NCI-H2196 (cell line): ENCODE results near the gene WLS.

Experiments used
- DNase-seq: peaks from one replicate; lab custom pipeline; 2025; ENCODE audit not compliant: unreplicated experiment; lab: John Stamatoyannopoulos, UW

WLS gene

DNA sequence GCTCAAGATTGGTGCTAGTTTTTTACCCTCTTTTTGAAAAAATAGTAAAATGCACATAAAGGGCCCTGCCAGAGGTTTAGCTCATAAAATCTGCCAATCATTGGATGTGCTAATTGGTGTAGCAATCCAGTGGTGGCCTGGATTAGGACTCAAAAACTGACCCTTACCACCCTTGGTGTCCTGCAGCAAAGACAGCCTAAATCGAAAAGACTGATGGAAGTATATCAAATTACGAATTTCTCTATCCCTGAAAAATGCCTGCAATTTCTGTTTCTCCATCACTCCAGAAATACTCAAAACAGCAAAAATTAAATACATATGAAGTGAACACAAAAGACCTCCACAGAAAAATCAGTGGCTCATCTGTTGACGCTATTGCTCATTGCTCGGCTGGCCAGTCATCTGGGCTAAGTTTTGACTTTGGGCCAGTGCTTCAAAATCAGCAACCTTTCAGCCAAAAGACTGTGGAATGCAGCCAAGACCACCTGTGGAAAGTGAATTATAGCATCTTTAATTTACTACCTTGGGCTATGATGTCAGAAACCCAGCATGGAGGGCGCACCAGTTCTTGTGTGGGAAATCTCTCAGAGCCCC, 30.0 kb downstream of the WLS start:
- DNase-seq: no peak

DNA sequence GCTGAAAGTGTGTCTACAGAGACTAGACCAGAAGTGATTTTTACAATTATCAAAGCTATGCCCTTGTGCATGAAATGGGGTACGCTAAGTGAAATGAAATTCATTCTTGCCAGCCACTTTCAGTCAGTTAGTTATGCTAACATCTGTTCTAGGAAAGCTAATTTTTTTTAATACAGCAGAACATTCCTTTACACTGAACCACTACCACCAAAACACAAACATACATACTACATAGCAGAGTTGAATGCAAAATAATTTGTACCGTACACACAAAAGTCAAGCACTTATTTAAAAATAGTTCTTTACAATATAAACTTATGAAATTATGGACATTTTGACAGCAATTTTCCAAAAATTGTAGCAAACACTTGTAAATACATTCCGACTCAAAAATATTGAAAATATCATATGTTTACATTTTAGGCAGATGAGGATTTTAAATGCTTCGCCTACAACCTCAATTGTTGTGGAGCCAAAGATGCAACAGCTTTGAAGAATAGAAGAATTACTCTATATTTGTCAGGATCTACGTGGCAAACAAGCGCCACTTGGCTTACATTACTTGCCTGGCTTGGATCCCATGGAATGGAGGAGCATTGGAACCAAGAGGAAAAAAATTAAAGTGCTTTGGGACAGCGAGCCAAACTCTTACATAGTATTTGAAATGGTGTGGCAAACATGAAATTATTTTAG, 30.6 kb downstream of the WLS start:
- DNase-seq: no peak

DNA sequence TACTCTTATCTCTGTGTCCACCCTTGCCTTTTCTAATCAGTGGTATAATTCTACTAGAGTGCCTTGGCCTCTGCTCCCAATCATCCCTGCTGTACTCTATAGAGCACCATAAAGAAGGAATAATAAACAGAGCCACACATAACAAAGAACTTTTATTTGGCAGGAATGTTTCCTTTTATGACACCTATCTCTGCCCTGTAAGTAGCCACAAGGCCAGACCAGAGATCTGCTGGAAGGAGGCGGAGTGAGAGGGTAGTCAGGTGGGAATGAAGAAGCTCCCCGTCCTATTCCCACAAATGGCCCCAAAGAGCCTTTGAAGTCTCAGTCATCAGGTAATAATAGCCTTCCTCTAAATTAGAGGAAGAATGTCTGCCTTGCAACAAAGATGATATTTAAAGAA, 32.7 kb downstream of the WLS start:
- no peak for DNase-seq

DNA sequence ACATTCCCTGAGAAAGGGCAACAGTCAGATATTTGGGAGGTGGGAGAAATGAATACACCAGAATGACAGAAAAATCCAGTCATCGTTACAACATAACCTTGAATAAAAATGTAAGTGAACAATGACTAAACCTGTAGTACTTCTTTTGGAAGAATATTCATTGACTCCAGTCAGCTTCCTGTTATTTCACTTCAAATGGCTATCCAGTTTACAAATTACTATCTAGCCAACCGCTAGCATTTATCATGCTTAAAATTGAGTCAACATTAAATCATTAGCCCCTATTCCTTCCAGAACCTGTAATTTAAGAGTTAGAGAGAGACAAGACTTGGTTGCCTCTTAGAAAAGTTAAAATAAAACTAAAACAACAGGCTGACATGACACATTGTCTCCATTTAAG, 33.6 kb downstream of the WLS start:
- no peak for DNase-seq

DNA sequence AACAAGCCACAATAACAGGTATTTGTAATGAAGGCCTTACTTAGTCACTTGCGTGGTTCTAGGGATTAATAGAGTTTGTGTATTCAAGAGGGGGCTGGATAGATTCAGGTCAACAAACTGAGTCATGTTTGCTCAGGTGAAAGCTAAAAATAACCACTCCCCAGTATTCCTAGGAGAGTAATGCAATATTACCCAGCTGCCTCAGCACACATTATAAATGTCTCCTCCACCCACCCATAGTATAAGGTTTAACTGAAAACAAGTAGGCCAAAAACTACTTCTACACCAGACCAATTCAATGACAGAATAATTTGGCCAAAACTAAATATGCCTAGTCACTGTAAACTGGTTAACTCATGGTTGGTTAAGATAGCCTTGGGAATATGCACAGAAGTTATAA, 34.4 kb downstream of the WLS start:
- peak; percentile 12 for DNase-seq

DNA sequence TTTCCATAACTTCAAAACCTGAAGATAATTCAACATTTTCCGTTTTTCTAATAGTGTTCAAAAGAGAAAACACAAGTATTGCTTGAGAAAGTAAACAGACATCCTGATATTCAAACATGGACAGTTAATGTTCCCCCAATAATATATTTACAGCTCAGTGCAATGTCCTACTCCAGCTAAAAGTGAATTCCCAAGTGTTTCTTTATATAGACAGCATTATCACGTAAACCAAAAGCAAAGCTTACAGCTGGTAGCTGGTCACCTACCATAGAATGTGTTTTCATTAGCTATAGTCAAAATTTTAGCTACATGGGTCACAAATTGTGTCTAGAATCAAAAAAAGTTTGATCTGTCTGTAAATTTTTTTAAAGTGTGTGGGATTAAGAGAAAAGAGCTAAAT, 34.9 kb downstream of the WLS start:
- no peak for DNase-seq

DNA sequence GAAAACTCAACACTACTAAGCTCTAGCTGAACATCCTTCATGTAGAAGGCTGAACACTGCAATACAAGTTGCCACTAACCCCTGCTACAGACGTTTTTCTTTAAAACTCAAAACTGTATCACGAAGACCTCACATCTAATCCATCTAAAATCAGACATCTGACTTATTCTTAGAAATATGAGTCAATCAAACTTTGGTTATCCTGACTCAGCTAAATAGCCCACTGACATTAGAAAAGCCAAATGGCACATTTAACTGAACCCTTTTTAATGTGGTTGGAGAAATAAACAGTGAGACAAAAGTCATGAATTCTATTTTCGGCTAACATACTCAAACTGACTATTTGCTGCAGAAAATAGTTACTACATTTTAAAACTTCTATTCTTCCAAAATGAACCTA, 35.6 kb downstream of the WLS start:
- no peak for DNase-seq

DNA sequence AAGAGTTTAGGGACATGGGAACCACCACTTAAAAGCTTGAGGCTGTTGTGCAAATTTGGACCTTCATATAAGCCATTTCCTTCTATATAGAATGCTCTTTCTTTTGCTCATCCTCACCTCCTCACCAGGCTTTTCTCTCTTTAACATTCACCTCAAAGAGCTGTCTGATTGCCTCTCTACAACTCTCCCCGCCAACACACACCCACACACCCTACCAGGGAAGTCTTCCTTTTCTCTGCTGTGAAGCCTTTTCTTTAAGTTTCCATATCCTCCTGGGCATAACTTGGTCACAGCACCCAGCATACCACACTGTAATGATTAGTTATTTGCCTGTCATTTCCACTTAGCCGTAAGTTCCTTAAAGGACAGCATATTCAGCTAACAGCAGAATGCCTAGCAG, 40.6 kb downstream of the WLS start:
- DNase-seq: no peak

DNA sequence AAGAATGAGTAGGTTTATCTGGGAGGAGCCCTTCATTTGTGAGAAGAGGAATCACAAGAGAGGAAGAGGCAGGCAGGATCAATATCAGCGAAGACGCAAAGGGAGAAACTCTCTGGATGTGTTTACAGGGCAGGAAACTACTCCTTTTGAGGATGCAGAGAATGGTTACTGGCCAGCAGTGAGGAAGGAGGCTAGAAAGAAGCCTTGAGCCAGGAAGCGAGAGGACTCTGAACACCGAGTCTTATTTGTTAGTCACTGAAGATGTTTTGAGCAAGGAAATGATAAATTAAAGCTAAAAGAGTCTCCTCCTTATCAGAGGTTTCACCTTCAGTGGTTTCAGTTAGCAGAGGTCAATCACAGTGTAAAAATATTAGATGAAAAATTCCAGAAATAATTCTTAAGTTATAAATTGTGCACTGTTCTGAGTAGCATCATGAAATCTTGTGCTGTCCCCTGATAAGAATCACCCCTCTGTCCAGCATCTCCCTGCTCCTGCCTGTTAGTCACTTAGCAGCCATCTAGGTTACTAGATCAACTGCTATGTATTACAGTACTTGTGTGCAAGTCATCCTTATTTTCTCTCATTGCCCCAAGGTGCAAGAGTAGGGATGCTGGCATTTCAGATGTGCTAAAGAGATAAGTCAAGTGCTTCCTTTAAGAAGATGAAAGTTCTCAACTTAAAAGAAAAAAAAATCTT, 43.5 kb downstream of the WLS start:
- DNase-seq: no peak

DNA sequence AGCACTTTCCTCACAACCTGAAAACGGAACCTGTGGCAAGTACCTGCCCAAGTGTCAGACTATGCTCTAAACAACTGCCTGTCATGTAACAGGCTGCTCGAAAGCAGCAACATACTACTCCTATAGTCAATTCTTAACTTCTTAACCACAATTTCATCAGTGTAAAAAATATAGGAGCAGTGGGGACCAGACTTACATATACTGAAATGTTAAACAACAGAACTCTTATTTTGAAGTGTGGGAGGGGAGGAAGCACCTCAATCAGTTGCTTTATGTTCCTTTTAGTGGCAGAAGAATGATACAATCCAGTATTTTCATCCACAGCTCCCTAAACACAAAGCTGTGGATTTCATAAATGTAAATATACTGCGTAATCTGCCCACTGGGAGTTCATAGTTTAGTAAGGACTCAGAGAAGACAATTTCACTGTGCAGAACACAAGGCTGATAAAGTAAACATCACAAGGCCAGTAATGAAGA, 44.2 kb downstream of the WLS start:
- no peak for DNase-seq

DNA sequence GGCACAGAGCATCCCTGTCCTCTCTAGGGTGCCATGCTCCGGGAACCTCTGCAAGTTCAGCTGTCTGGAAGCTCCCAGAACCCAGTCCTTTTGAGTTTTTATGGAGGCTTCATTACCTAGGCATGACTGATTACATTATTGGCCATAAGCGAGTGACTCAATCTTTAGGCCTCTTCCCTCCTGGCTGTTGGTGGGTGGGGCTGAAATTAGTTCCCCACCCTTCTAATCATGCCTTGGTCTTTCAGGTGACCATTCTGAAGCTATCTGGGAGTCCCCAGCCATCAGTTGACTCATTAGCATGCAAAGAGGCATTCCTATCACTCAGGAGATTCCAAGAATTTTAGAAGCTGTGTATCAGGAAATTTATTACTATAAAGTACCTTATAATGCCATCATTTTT, 46.6 kb downstream of the WLS start:
- no peak for DNase-seq

DNA sequence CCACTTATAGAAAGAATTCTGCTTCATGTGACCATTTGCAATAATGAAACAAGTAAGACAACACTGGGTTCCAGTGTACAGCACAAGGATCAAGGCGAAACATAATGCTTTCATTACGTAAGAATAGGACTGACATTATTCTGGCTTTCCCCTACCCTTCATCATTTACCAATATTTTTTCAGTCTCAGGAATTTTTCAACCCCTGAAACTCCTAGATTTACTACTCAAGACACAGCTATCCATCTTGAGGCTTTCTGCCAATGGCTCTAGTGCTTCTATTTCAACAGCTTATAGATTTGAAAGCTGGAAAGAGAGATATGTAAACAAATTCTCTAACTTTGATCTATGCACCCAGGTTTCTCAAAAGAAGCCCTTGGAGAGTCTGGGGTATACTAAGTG, 48.4 kb downstream of the WLS start:
- DNase-seq: no peak

DNA sequence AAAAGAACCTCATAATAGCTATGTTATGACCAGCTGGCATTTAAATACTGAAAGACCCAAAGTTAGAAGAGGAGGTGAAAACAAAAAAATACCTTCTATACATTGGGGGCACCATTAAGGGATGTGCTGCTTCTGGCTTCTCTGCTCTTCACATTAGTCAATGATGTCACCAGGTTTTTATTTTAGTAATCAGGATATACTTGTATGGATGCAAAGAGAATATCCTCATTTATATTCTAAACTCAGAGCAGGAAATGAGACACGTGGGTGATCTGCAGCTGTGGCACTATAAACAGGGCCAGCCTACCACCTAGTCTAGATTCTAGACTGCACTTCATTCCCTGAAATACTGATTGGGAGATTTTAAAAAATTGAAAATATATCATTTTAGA, 51.2 kb downstream of the WLS start:
- DNase-seq: no peak

DNA sequence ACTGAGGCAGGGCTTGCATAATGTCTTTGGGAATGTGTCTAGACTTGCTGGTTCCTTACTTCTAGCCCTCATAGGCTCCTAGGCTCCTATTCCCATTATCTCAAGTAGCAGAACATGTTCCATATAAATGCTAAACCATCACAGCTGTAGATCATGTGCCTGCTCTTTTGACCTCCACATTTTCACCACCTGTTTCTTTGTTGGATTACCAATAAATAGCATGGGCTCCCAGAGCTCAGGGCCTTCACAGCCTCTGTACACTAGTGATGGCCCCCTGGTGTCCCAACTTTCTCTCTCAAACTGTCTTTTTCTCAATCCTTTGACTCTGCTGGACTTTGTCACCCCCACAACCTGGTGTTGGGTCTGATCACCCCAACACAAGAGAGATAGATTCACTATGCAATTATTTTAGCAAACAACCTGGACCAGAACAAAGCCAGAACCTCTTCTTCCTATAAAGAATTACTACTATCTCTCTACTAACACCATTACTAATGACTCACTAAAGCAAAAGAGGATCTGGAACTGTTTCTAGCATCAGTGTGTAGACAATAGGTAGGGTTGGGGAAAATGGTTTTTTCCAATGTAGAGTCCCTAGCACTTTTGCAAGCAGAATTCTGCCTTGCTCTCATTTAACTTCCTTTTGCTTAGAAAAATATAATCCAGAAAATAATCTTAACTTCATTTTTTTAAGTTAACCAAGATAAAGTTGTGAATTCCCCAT, 51.7 kb downstream of the WLS start:
- no peak for DNase-seq

DNA sequence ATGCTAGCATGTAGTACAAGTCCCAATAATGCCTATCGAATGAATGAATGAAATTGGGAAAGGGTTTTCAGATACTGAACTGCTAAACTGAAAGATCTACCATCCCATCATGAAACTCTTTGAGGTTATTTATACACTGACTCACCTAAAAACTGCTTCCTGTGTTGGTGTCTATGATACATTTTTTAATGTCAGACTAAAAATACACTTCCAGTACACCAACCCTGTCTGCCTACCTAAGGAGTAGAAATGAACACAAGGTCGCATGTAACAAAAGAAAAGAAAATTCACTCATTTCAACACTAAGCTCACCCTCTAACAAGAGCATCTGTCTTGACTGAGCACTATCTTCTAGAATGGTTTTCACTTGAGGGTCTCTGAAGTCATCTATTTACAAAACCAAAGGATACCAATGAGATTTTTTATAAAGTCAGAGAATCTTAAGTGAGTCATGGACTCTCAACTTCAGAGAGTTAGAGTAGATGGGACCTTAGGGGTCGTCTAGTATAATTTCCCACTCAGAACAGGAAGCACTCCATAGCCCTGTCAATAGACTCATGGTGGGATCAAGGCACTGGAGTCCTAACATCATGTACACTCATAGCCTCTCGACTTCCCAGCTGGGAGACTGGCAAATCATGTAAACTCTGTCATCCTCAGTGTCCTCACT, 53.4 kb downstream of the WLS start:
- DNase-seq: no peak

DNA sequence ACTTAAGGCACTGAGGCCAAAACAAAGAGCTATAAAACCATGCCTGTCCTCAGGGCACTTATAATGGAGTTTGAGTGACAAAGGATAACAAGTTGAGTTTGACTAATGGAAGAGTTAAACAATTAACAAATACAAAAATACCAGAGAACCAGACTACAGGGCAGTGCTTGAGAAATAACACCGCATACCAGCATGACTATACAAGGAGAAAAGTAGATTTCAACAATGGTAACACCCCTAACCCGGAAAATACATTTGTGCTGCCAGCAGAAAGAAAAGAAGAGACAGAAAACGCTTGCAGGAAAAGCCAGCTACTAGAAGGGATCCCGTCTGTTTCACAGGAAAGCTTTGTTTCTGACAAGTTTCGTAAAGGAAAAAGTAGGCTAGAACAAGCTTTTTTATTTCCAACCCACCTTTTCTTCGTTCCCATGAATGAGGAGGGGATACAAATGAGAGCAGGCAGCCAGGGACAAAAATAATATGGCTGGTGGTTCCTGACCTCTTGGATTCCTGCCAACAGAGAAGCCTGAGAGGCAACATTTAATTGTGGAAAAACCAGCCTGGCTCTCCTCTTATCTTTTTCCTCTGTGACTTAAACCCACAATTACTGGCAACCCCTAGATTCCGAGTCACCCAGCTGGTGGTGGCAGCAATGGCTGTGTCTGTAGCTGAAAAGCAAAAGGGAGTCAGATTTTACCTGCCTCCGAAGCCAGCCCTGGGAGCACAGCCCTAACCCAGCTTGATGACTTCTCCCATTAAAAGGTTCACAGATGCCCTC, 56.5 kb downstream of the WLS start:
- DNase-seq: peak; percentile 27

DNA sequence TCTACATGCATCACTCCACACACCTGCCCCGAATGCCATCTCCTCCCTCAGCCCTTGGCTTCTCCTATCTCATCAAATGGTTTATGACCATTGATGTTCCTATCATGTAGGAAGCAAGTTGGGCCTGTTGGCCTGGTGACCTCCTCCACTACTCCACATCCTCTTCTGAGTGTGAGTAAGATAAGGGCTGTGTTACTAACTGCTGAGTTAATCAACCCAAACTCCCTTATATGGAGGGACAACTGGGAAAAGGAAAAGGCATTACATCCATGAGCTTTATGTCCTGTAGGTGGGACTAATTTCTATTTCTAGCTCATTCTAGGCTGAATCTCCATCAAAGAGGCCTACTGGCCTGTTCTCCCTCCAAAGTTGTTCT, 57.6 kb downstream of the WLS start:
- no peak for DNase-seq

DNA sequence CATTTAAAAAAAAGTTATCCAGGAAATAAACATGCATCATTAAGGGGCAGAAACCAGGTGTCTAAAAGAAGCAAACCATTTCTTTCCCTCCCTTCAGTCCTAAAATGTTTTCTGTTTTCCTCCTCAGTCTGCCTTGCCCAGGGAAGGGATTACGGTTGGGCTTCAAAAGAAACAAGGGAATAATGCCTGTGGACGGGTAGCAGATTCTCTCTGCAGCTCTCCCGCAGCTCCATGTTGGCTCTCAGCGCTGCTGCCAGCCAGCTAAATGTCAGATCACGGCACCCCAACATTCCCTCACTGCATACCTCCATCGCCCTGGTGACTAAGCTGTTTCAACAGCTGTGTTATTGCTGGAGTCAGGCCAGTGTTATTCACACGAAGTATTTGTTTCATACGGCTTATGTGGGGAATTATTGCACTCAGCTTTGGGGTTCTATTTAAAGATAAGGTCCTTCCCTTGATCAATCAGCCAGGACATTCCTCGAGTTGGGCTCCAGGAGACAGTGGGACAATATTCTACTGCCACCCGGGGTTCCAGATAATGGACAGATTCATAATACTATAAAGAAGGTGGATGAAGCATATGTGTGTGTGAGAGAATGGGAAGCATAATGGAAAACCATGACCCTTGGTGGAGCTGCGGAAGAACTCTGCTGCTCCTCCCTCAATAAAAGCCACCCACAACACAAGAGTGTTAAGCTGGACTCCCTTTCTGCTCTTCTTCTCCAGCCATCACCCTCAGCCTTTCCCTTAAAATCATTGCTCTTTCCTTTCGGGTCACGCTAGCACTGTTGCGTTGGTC, 58.2 kb downstream of the WLS start:
- no peak for DNase-seq

DNA sequence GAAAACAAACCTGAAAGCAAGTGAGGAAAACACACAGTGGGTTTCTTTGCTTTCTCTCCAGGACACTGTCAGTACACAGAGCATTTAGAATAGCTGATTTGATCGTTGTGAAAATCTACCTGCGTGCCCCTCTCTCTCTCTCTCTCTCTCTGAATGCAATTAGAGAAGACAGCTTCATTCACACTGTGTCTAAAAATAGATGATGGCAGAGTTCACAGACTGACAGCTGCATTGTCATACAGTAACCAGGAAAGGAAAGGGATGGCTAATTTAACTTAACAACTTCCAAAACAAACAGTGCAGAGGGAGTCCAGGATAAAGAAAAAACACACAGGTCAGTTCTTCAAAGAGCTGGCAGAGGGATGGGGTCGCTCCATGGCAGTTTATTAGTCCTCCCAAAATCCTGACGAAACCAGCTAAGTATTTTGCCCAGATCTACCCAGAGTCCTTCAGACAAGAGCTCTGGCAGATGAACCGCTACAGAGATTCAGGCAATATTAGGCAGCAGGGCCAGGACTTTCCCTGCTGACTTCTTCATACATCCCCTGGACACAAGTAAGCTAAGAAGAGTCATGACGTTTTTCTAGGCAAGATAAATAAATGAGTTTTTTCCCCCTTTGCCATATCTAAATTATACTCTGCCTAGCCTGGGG, 58.9 kb downstream of the WLS start:
- no peak for DNase-seq
